ENCODE results near the gene LBP. TPM values are rescaled to one million over a fixed set of nuclear protein-coding genes. Genes with fewer than 3 reads are reported as not detected.

LBP gene
- total RNA-seq, 1 experiment from 2014 or later: 0.15 TPM

- TF ChIP-seq EZH2phosphoT487 (IDR thresholded peaks at IDR 0.05; ENCODE audit: borderline replicate concordance) (no peak), POLR2A (IDR thresholded peaks at IDR 0.05; ENCODE audit: borderline replicate concordance, extremely low read depth, insufficient read depth, insufficient read length) (no peak), CBX3 (IDR thresholded peaks at IDR 0.05; ENCODE audit: low read depth) (no peak), SRF (IDR thresholded peaks at IDR 0.05; ENCODE audit: low read depth) (no peak)
- TF ChIP-seq, protein P1, sequence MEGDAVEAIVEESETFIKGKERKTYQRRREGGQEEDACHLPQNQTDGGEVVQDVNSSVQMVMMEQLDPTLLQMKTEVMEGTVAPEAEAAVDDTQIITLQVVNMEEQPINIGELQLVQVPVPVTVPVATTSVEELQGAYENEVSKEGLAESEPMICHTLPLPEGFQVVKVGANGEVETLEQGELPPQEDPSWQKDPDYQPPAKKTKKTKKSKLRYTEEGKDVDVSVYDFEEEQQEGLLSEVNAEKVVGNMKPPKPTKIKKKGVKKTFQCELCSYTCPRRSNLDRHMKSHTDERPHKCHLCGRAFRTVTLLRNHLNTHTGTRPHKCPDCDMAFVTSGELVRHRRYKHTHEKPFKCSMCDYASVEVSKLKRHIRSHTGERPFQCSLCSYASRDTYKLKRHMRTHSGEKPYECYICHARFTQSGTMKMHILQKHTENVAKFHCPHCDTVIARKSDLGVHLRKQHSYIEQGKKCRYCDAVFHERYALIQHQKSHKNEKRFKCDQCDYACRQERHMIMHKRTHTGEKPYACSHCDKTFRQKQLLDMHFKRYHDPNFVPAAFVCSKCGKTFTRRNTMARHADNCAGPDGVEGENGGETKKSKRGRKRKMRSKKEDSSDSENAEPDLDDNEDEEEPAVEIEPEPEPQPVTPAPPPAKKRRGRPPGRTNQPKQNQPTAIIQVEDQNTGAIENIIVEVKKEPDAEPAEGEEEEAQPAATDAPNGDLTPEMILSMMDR (IDR thresholded peaks at IDR 0.05 in 2 of 3, conservative IDR thresholded peaks at IDR 0.05 in 1 of 3; ENCODE audit: borderline replicate concordance in 1 of 3, insufficient read depth in 1 of 3, low read depth in 2 of 3, low read length in 2 of 3): no peak
Measured at GRCh38 chr20:38402816-38403215, 56.5 kb downstream of the LBP start (continued).

DNA sequence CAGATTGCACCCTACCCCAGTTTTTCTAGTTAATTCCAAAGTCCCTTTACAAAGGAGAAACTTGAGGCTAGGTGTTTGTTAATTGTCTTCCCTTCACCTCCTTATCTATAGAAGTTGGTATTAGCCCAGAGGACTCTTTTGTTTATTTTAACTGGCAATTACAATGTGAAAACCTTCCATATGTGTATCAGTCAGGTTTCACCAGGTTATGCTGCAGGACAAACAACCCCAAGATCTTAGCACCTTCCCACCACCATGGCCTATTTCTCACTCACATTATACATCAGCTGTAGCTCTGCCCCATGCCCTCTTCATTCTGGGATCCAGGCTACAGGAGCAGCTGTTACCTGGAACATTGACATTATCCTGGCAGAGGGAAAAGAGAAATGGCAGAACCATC, 57.7 kb downstream of the LBP start:
- H3K9ac ChIP-seq (ENCODE audit: low read length): no peak overlapping the region
- no peak overlapping the region for H3K27ac ChIP-seq (ENCODE audit: low read depth, low read length)
- POLR2A ChIA-PET: no interaction called here
- no peaks in the 10 kb centered on the region; a peak in 1 of 4 replicates for H3K9me3 ChIP-seq (ENCODE audit: control insufficient read depth in 1 of 2, insufficient read depth in 1 of 2, low read depth in 1 of 2, low read length in 2 of 2)
- H3K27me3 ChIP-seq (ENCODE audit: insufficient read depth, low read length): no peaks in the 10 kb centered on the region
- no peaks in the 10 kb centered on the region for H4K20me1 ChIP-seq (ENCODE audit: insufficient read depth)
- RAD21 ChIA-PET (ENCODE audit: low non-redundant PET in 1 of 2, low total read pairs in 2 of 2, uncharacterized antibody in 2 of 2, unreplicated experiment in 2 of 2): no interaction called here
- no peak for ATAC-seq
- no peaks in the 10 kb centered on the region for H3K36me3 ChIP-seq (ENCODE audit: control insufficient read depth in 1 of 2, insufficient read depth in 2 of 2, low read length in 2 of 2)
- H3K4me1 ChIP-seq (ENCODE audit: control insufficient read depth in 1 of 2, insufficient read depth in 2 of 2, low read length in 2 of 2): no peaks in the 10 kb centered on the region; a peak in 1 of 4 replicates
- no peaks in the 10 kb centered on the region for H3K79me2 ChIP-seq (ENCODE audit: insufficient read depth, low read length)
- TF ChIP-seq REST (IDR thresholded peaks at IDR 0.05; ENCODE audit: low read depth): no peak
- TF ChIP-seq ELF1 (IDR thresholded peaks at IDR 0.05; ENCODE audit: borderline replicate concordance, low read depth): no peak
- TF ChIP-seq, protein P1 (IDR thresholded peaks at IDR 0.05 in 2 of 3, conservative IDR thresholded peaks at IDR 0.05 in 1 of 3; ENCODE audit: borderline replicate concordance in 1 of 3, insufficient read depth in 1 of 3, low read depth in 2 of 3, low read length in 2 of 3): no peak
- TF ChIP-seq CBX3 (IDR thresholded peaks at IDR 0.05; ENCODE audit: low read depth): no peak
- no peak for TF ChIP-seq MAX (IDR thresholded peaks at IDR 0.05)
- intact Hi-C loops (cut with micrococcal nuclease): no loop called here
- no peak overlapping the region for H2AFZ ChIP-seq (ENCODE audit: low read depth, low read length, poor library complexity, severe bottlenecking)
- H3K4me2 ChIP-seq (ENCODE audit: low read length): no peak overlapping the region
- no TSS peak for BruUV-seq (replicated peaks)
- CTCF ChIA-PET: no interaction called here
- H3K4me3 ChIP-seq (replicated peaks in 1 of 2; ENCODE audit: low read depth in 1 of 2, low read length in 2 of 2): no peak overlapping the region
- no peaks in the 10 kb centered on the region for H3K9me2 ChIP-seq (ENCODE audit: insufficient read depth)
- DNase-seq (ENCODE audit: low read depth, low spot score): no peak

All from HCT116 (cell line).